Endothelial cell of umbilical vein (primary cell): ENCODE data around the gene IFI27. TPM values are rescaled to one million over a fixed set of nuclear protein-coding genes. Genes with fewer than 3 reads are reported as not detected.

Experiments
- BruUV-seq: library from RNA; stranded (reverse); fragments of 400-500 nt; replicated peaks from 2 replicates; lab custom pipeline; 2021; lab: Mats Ljungman, UMichigan
- CTCF ChIA-PET: fragments of 300-600, 350-600 bp; sonication (Branson Sonifier 250); formaldehyde crosslinking; loops from one replicate; lab custom pipeline; 2021; ENCODE audit warnings: antibody characterized with exemption, inconsistent platforms; lab: Charles Lee
- POLR2A ChIA-PET: fragments of 300-600, 350-600 bp; sonication (Branson Sonifier 250); formaldehyde crosslinking; loops from one replicate; lab custom pipeline; 2021; ENCODE audit warnings: antibody characterized with exemption, inconsistent platforms; lab: Charles Lee
- DNase-seq: peaks from one replicate; pipeline ENCODE4 v3.0.0-alpha.2; 2011; ENCODE audit warnings: low read depth, low spot score
- FAIRE-seq: peaks from 2 replicates; lab custom pipeline; 2011; peaks lifted over from hg19 to GRCh38; lab: Jason Lieb, UNC
- H2AFZ ChIP-seq: 2 replicates; pipeline ENCODE4 v1.6.0; 2012; ENCODE audit warnings: low read depth, low read length, control low read depth, inconsistent platforms
- H3K27ac ChIP-seq: 2 replicates; pipeline ENCODE4 v1.5.1; 2011; ENCODE audit warnings: low read depth, mild to moderate bottlenecking, control low read depth, low read length, moderate library complexity; ENCODE audit not compliant: insufficient read depth
- H3K27me3 ChIP-seq, 2 experiments: 2 replicates each; pipeline versions ENCODE4 v1.6.0 to v1.6.1; 2011; ENCODE audit warnings: low read length in 2 of 2, mixed read lengths in 1 of 2; ENCODE audit not compliant: control insufficient read depth in 2 of 2, insufficient read depth in 2 of 2
- H3K36me3 ChIP-seq, 2 experiments: 2 replicates in 1 of 2; 3 replicates in 1 of 2; pipeline ENCODE4 v1.5.1; 2011; ENCODE audit warnings: low read length in 2 of 2, mild to moderate bottlenecking in 1 of 2, moderate library complexity in 1 of 2; ENCODE audit not compliant: control insufficient read depth in 2 of 2, insufficient read depth in 2 of 2; ENCODE audit errors: extremely low read depth in 1 of 2
- H3K4me1 ChIP-seq: 3 replicates; pipeline ENCODE4 v1.5.1; 2011; ENCODE audit warnings: mild to moderate bottlenecking, low read length; ENCODE audit not compliant: control insufficient read depth, insufficient read depth; ENCODE audit errors: extremely low read depth
- H3K4me2 ChIP-seq: 2 replicates; pipeline ENCODE4 v1.6.1; 2011; ENCODE audit warnings: low read length, control low read depth, mixed read lengths; ENCODE audit not compliant: insufficient read depth
- H3K4me3 ChIP-seq, 3 experiments: fragments of 200-600 bp in 1 of 3; sonication (generic), shearing (Covaris generic) in 1 of 3; replicated peaks in 1 of 3; 2 replicates each; pipeline ENCODE4 v1.5.1; 2011 to 2016; ENCODE audit warnings: control low read depth in 3 of 3, low read length in 3 of 3, mild to moderate bottlenecking in 2 of 3, inconsistent platforms in 1 of 3, low read depth in 1 of 3, moderate library complexity in 1 of 3; ENCODE audit not compliant: insufficient read depth in 1 of 3
- H3K79me2 ChIP-seq: 2 replicates; pipeline ENCODE4 v1.6.0; 2012; ENCODE audit warnings: low read length, inconsistent platforms; ENCODE audit not compliant: control insufficient read depth, insufficient read depth
- H3K9ac ChIP-seq: replicated peaks from 2 replicates; pipeline ENCODE3; 2011; ENCODE audit warnings: low read length, control low read depth; ENCODE audit not compliant: insufficient read depth; ENCODE audit errors: extremely low read depth
- H3K9me1 ChIP-seq: replicated peaks from 3 replicates; pipeline ENCODE4 v1.6.0; 2011; ENCODE audit warnings: mild to moderate bottlenecking, low read length; ENCODE audit not compliant: control insufficient read depth, insufficient read depth; ENCODE audit errors: extremely low read depth
- H3K9me3 ChIP-seq: replicated peaks from 2 replicates; pipeline ENCODE4 v1.5.1; 2012; ENCODE audit warnings: low read length, inconsistent platforms; ENCODE audit not compliant: control insufficient read depth, insufficient read depth
- H4K20me1 ChIP-seq: replicated peaks from 2 replicates; pipeline ENCODE3; 2011; ENCODE audit warnings: mild to moderate bottlenecking, low read length; ENCODE audit not compliant: control insufficient read depth, insufficient read depth; ENCODE audit errors: extremely low read depth
- CTCF ChIP-seq, 2 donors: IDR thresholded peaks; 1 replicate in 1 of 2; 2 replicates in 1 of 2; pipeline ENCODE4 v1.5.1; 2011; ENCODE audit warnings: low read length in 2 of 2, mild to moderate bottlenecking in 2 of 2, moderate library complexity in 2 of 2, control low read depth in 1 of 2, inconsistent platforms in 1 of 2, low read depth in 1 of 2; ENCODE audit not compliant: insufficient read depth in 1 of 2; ENCODE audit errors: extremely low read depth in 1 of 2
- EZH2 ChIP-seq: IDR thresholded peaks from 2 replicates; pipeline ENCODE4 v1.6.1; 2012; ENCODE audit warnings: borderline replicate concordance, low read depth, mild to moderate bottlenecking, moderate library complexity, low read length, inconsistent platforms; ENCODE audit not compliant: severe bottlenecking
- FOS ChIP-seq: IDR thresholded peaks from 2 replicates; pipeline ENCODE4 v1.6.1; 2011; ENCODE audit warnings: mild to moderate bottlenecking, low read length, moderate library complexity, borderline replicate concordance; ENCODE audit not compliant: insufficient read depth
- GATA2 ChIP-seq: IDR thresholded peaks from 2 replicates; pipeline ENCODE4 v1.7.0; 2011; ENCODE audit warnings: low read depth, mild to moderate bottlenecking, moderate library complexity, mixed read lengths, low read length; ENCODE audit not compliant: insufficient read length, insufficient read depth
- JUN ChIP-seq: IDR thresholded peaks from 2 replicates; pipeline ENCODE4 v1.6.1; 2011; ENCODE audit warnings: borderline replicate concordance, low read depth; ENCODE audit not compliant: insufficient read length, insufficient read depth
- MYC ChIP-seq: IDR thresholded peaks from one replicate; pipeline ENCODE4 v1.6.1; 2011; ENCODE audit warnings: mild to moderate bottlenecking, low read depth, low read length
- POLR2A ChIP-seq: IDR thresholded peaks from 2 replicates; pipeline ENCODE4 v1.6.1; 2012; ENCODE audit warnings: low read depth, mild to moderate bottlenecking, control low read depth, low read length
- POLR2AphosphoS5 ChIP-seq: IDR thresholded peaks from 2 replicates; pipeline ENCODE4 v1.6.1; 2012; ENCODE audit warnings: low read depth, mild to moderate bottlenecking, control low read depth, low read length, moderate library complexity; ENCODE audit not compliant: insufficient read depth
- dilution Hi-C: fragments of 300-500 bp; cut with MboI; formaldehyde crosslinking; loops from one replicate; pipeline ENCODE4 v1.15.0; 2019; ENCODE audit warnings: low sequenced_read_pairs; ENCODE audit not compliant: extremely low pct_ligation_motif_present
- intact Hi-C: fragments of 100-400 bp; cut with micrococcal nuclease; formaldehyde crosslinking; loops from one replicate; pipeline ENCODE4 v1.10.0; 2022
- polyA plus RNA-seq, 4 experiments: library from polyadenylated mRNA; depleted of rRNA in 3 of 4; stranded (reverse) in 3 of 4; unstranded in 1 of 4; fragments of >200 nt; gene quantifications; 2 replicates each; pipeline versions ENCODE4 v1.2.1 to v1.2.3, GENCODE V29; 2011 to 2012; ENCODE audit warnings: missing spikeins in 1 of 4
- total RNA-seq: library from RNA; stranded (reverse); gene quantifications from 2 replicates; pipeline ENCODE4 v1.2.3, GENCODE V29; 2021
- TF ChIP-seq, protein P1 (sequence below): IDR thresholded peaks from 2 replicates; pipeline ENCODE4 v1.6.1; 2011; ENCODE audit not compliant: insufficient read depth, insufficient read length

IFI27 gene
- total and polyA plus RNA-seq, 2 donors (not counting 3 experiments of a cell fraction or from before 2014, with no cell fraction given) = 126 to 1,265 TPM

DNA sequence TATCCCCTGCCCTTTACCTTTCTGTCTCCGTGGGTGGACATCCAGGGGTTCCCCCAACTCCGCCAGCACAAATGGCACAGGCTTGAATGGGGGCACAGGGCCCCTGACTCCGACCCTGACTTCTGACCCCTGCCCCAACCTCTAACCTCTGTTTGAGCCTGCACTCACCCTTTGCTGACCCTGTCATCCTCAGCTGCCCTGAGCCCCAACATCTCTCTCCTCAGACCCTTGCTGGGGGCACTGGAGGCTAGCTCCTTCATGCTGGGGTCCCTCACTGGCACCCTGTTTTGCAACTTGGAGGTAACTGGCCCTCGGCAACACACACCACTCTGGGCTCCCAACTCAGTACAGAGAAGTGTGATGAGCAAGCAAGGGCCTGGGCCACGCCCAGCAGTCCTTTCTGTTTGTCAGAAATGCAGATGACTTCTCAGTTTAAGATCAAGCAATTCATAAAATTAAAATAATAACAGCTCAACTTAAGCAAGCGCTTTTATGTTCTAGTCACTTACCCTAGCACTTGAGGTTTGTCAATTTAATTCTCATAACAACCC is 2.1 kb downstream of the IFI27 start:
- POLR2A ChIA-PET = no interaction called here

More for the DNA sequence above, 2.1 kb downstream of the IFI27 start:
- H3K9me1 ChIP-seq = no peaks in the 10 kb centered on the region
- FAIRE-seq (no peak), DNase-seq (no peak)
- H3K4me2 ChIP-seq = no peak overlapping the region
- no peak overlapping the region for H3K9ac ChIP-seq
- H3K27me3 ChIP-seq = no peaks in the 10 kb centered on the region
- H3K79me2 ChIP-seq = no peaks in the 10 kb centered on the region
- no peak overlapping the region for H2AFZ ChIP-seq
- intact Hi-C loops = loop anchor here (10.0 kb wide), 1 partner anchor 1058 kb away; no protein-coding TSS in a partner anchor
- CTCF ChIA-PET = interaction anchor here (2.0 to 6.1 kb wide), 2 partner anchors 18 to 24 kb away, joined by 8 to 67 read pairs; partner anchors contain the start of gene IFI27L2
- no peaks in the 10 kb centered on the region for H3K36me3 ChIP-seq
- H3K9me3 ChIP-seq = no peaks in the 10 kb centered on the region
- H4K20me1 ChIP-seq = no peaks in the 10 kb centered on the region
- no peak overlapping the region for H3K27ac ChIP-seq
- peaks cover 19% of the 10 kb centered on the region for H3K4me1 ChIP-seq
- dilution Hi-C loops = no loop called here
- BruUV-seq = no TSS peak
- no peak for TF ChIP-seq JUN
- TF ChIP-seq EZH2 = no peak
- no peak for TF ChIP-seq CTCF (IDR thresholded peaks at IDR 0.05; ENCODE audit: extremely low read depth in 1 of 2, insufficient read depth in 1 of 2, low read depth in 1 of 2, low read length in 2 of 2)
- no peak for TF ChIP-seq FOS
- TF ChIP-seq POLR2A = no peak
- no peak for TF ChIP-seq MYC
- TF ChIP-seq, protein P1, sequence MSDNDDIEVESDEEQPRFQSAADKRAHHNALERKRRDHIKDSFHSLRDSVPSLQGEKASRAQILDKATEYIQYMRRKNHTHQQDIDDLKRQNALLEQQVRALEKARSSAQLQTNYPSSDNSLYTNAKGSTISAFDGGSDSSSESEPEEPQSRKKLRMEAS = no peak
- no peak for TF ChIP-seq GATA2
- no peak for TF ChIP-seq POLR2AphosphoS5
- no peak overlapping the region for H3K4me3 ChIP-seq
